SU-DHL-6 (cell line): ENCODE measurements around the gene ATP8A2.

Experiments
- H2AFZ ChIP-seq: fragments of 200-600 bp; sonication (generic); 2 replicates; pipeline ENCODE4 v1.6.1; 2014; ENCODE audit warnings: low read depth, mild to moderate bottlenecking, moderate library complexity, mixed read lengths, antibody characterized with exemption, low read length; ENCODE audit not compliant: severe bottlenecking
- H3F3A ChIP-seq: fragments of 200-600 bp; shearing (Covaris generic); 2 replicates; pipeline ENCODE4 v1.6.0; 2016; ENCODE audit warnings: antibody characterized with exemption, mild to moderate bottlenecking; ENCODE audit not compliant: insufficient read depth
- H3K27ac ChIP-seq: fragments of 200-600 bp; sonication (generic); 2 replicates; pipeline ENCODE4 v1.5.1; 2016; ENCODE audit warnings: low read depth, mild to moderate bottlenecking, low read length, moderate library complexity, mixed read lengths
- H3K27me3 ChIP-seq: fragments of 200-600 bp; sonication (generic), shearing (Covaris generic); 2 replicates; pipeline ENCODE4 v1.6.0; 2014; ENCODE audit warnings: mild to moderate bottlenecking, low read length
- H3K36me3 ChIP-seq: fragments of 200-600 bp; sonication (generic); 2 replicates; pipeline ENCODE4 v1.6.1; 2014; ENCODE audit warnings: mild to moderate bottlenecking, low read length, mixed read lengths
- H3K4me2 ChIP-seq: fragments of 300-600, 200-600 bp; shearing (Covaris generic), sonication (generic); 2 replicates; pipeline ENCODE4 v1.6.0; 2014; ENCODE audit warnings: low read length, low read depth, mild to moderate bottlenecking; ENCODE audit not compliant: poor library complexity, severe bottlenecking
- H3K4me3 ChIP-seq: fragments of 200-600 bp; sonication (generic); 2 replicates; pipeline ENCODE4 v1.5.1; 2014; ENCODE audit warnings: antibody characterized with exemption, low read length, mild to moderate bottlenecking, mixed read lengths; ENCODE audit not compliant: insufficient read depth, poor library complexity, severe bottlenecking
- H3K79me2 ChIP-seq: fragments of 200-600 bp; sonication (generic); 2 replicates; pipeline ENCODE4 v1.6.1; 2014; ENCODE audit warnings: mild to moderate bottlenecking, low read length, moderate library complexity; ENCODE audit not compliant: insufficient read depth
- H3K9ac ChIP-seq: fragments of 200-600 bp; sonication (generic); 2 replicates; pipeline ENCODE4 v1.7.0; 2014; ENCODE audit warnings: mild to moderate bottlenecking, low read length
- H3K9me2 ChIP-seq: fragments of 200-600 bp; sonication (generic); replicated peaks from 2 replicates; pipeline ENCODE4 v1.6.1; 2014; ENCODE audit warnings: low read length; ENCODE audit not compliant: insufficient read depth
- H3K9me3 ChIP-seq: fragments of 200-600 bp; sonication (generic); 2 replicates; pipeline ENCODE4 v1.6.1; 2014; ENCODE audit warnings: low read length, mixed read lengths; ENCODE audit not compliant: insufficient read depth
- H4K20me1 ChIP-seq: fragments of 200-600 bp; sonication (generic); 2 replicates; pipeline ENCODE4 v1.6.1; 2014; ENCODE audit warnings: low read depth, mild to moderate bottlenecking, antibody characterized with exemption, low read length, moderate library complexity, mixed read lengths
- EZH2phosphoT487 ChIP-seq: fragments of 200-600 bp; sonication (generic), shearing (Covaris generic); conservative IDR thresholded peaks from 2 replicates; pipeline ENCODE4 v1.6.1; 2018; ENCODE audit warnings: mild to moderate bottlenecking, antibody characterized with exemption, low read length, moderate library complexity, mixed read lengths
- TF ChIP-seq, protein P1 (sequence below): fragments of 200-600 bp; sonication (generic); IDR thresholded peaks from one replicate; pipeline ENCODE4 v1.5.1; 2017; ENCODE audit warnings: antibody characterized with exemption, mild to moderate bottlenecking, low read length, moderate library complexity; ENCODE audit not compliant: insufficient read depth, poor library complexity, severe bottlenecking

The ATP8A2 gene

DNA sequence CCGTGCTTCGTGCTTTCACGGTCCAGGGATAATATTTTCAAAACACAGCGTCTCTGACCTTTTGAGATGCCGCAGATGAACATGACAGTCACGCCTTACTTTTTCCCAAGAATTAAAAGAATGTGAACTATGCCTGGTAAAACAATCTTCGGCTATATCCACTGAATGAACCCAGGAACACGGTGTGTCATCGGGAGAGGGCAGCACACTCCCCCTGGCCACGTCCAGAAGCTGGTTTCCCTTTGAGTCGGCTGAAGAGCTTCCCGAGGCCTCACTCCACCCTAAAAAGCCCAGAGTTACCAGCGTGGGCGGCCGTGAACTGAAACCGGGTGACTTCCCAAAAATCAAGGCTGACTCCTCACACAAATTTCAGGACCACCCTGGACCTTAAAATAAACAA lies 702.9 kb downstream of the ATP8A2 start:
- H3K79me2 ChIP-seq, result no peaks in the 10 kb centered on the region
- H3K27ac ChIP-seq, result no peak overlapping the region
- no peak overlapping the region for H3K4me2 ChIP-seq
- no peaks in the 10 kb centered on the region for H4K20me1 ChIP-seq
- H3K9me2 ChIP-seq, result no peaks in the 10 kb centered on the region
- TF ChIP-seq, protein P1, sequence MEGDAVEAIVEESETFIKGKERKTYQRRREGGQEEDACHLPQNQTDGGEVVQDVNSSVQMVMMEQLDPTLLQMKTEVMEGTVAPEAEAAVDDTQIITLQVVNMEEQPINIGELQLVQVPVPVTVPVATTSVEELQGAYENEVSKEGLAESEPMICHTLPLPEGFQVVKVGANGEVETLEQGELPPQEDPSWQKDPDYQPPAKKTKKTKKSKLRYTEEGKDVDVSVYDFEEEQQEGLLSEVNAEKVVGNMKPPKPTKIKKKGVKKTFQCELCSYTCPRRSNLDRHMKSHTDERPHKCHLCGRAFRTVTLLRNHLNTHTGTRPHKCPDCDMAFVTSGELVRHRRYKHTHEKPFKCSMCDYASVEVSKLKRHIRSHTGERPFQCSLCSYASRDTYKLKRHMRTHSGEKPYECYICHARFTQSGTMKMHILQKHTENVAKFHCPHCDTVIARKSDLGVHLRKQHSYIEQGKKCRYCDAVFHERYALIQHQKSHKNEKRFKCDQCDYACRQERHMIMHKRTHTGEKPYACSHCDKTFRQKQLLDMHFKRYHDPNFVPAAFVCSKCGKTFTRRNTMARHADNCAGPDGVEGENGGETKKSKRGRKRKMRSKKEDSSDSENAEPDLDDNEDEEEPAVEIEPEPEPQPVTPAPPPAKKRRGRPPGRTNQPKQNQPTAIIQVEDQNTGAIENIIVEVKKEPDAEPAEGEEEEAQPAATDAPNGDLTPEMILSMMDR, result no peak
- no peak for TF ChIP-seq EZH2phosphoT487
- no peaks in the 10 kb centered on the region for H3K36me3 ChIP-seq
- no peak overlapping the region for H2AFZ ChIP-seq
- H3F3A ChIP-seq, result no peaks in the 10 kb centered on the region
- H3K27me3 ChIP-seq, result no peaks in the 10 kb centered on the region
- H3K4me3 ChIP-seq, result no peak overlapping the region
- H3K9me3 ChIP-seq, result no peaks in the 10 kb centered on the region
- H3K9ac ChIP-seq, result no peak overlapping the region
